Adipocyte (in vitro differentiated cells): Measurements from ENCODE around the gene FGF1.

Experiments used
- DNase-seq: peaks from one replicate; pipeline ENCODE4 v3.0.0-alpha.2; 2015; ENCODE audit warnings: low read depth
- H3K27me3 ChIP-seq: replicated peaks from 2 replicates; pipeline ENCODE4 v1.7.0; 2013; ENCODE audit warnings: mild to moderate bottlenecking, low read length, moderate library complexity; ENCODE audit not compliant: control insufficient read depth, insufficient read depth
- H3K36me3 ChIP-seq: 2 replicates; pipeline ENCODE4 v1.7.0; 2013; ENCODE audit warnings: low read length, mild to moderate bottlenecking, moderate library complexity; ENCODE audit not compliant: control insufficient read depth, insufficient read depth, severe bottlenecking
- H3K4me1 ChIP-seq: 2 replicates; pipeline ENCODE4 v1.7.0; 2013; ENCODE audit warnings: mild to moderate bottlenecking, low read length, moderate library complexity; ENCODE audit not compliant: control insufficient read depth, insufficient read depth
- H3K4me3 ChIP-seq: 2 replicates; pipeline ENCODE4 v1.7.0; 2013; ENCODE audit warnings: mild to moderate bottlenecking, low read length, moderate library complexity
- H3K9ac ChIP-seq: 2 replicates; pipeline ENCODE4 v1.7.0; 2013; ENCODE audit warnings: mild to moderate bottlenecking, low read length, moderate library complexity
- H3K9me3 ChIP-seq: 2 replicates; pipeline ENCODE4 v1.7.0; 2013; ENCODE audit warnings: mild to moderate bottlenecking, low read length, moderate library complexity; ENCODE audit not compliant: control insufficient read depth

Gene FGF1

GRCh38 chr5:142592365-142592764, 93.5 kb downstream of the FGF1 start:
- Histone ChIP-seq H3K27me3 (no peaks in the 10 kb centered on the region), H3K4me1 (peaks cover 6% of the 10 kb centered on the region), H3K9ac (no peak overlapping the region), H3K9me3 (no peaks in the 10 kb centered on the region), H3K36me3 (peaks cover 3% of the 10 kb centered on the region), H3K4me3 (no peak overlapping the region)
- no peak for DNase-seq

DNA sequence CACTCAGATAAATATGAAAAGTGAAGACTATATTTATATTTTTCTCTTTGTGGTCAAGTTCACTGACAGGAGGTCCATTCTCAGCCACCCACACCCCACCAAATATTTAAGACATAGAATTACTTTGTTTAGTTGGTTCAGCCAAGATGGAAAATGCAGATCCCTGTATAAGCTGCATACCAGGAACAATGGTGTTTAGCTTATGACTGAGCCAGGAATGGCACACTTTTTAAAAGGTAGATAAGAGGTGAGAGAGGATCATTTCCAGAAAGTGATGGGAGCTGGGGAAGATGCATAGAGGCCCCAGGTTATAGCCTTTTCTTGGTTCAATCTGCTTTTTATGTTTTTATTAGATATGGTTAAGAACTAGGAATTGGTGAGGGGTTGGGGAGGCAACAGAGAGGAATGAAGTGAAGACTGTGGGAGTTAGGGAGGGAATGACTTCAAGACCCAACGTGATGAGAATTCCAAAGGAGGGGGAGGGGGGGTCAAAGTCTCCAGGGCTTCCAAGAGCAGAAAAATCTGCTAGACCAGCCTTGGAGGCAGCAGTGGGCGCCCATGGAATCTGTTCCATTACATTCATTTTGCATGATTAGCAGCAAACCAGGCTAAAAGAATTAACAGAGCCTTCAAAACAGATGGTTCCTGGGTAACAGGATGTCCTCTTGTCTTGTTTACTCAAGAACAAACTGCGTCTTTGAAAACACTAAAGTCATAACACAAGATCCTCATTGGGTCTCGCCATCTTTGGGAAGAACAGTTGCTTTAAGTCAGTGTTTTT, 95.2 kb downstream of the FGF1 start:
- peaks cover 3% of the 10 kb centered on the region for H3K36me3 ChIP-seq
- DNase-seq: peak; percentile 11
- no peak overlapping the region for H3K9ac ChIP-seq
- H3K4me1 ChIP-seq: no peaks in the 10 kb centered on the region
- no peak overlapping the region for H3K4me3 ChIP-seq
- no peaks in the 10 kb centered on the region for H3K9me3 ChIP-seq
- H3K27me3 ChIP-seq: no peaks in the 10 kb centered on the region

DNA sequence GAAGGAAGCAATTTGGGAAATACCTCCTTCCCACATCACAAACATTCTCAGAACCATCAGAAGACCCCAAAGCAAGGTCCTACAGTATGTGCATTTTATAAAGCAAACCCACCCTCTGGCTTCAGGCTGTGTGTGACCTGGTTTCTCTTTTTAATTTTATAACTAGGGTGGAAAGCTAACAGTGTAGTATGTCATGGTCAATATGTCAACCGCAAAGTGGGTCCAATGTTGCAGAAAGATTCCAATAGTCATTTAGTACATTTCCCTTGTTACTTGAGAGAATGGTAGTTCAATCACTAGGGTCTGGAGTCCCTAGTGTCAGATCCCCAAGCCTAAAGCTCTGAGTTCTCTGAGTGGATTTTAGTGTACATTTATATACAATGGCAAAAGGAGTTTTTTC, 96.2 kb downstream of the FGF1 start:
- Histone ChIP-seq H3K27me3 (no peaks in the 10 kb centered on the region), H3K36me3 (peaks cover 3% of the 10 kb centered on the region), H3K9me3 (no peaks in the 10 kb centered on the region), H3K9ac (no peak overlapping the region), H3K4me3 (no peak overlapping the region), H3K4me1 (peaks cover 7% of the 10 kb centered on the region)
- no peak for DNase-seq

DNA sequence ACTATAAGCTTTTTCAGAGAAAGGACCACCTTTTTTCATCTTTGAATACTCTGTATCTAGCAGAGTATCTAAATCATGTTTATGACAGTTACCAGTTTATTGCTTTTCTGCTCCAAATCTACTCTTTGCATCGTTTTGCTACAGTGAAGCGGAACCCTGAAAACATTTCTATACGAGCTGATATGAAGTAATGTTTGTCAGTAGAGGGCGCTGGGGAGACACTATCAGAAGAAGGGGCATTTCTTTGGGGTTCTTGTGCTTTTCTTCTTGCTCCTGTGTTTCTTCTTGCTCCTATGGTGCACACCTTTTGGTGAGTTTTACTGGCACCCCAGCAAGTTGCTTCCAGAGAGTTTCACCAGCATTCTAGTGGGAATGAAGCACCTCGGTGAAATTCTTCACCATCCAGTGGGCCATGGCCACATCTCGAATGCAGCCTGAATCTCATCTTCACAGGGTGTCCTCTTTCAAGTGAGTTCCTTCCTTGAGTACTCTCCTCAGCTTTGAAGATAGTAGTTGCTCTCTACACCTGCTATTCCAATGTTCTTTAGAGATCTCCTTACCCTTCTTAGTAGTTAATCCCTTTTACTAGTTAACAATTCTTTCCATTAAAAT, 98.4 kb downstream of the FGF1 start:
- Histone ChIP-seq H3K27me3 (no peaks in the 10 kb centered on the region), H3K4me1 (peaks cover 11% of the 10 kb centered on the region), H3K9me3 (no peaks in the 10 kb centered on the region), H3K9ac (no peak overlapping the region), H3K4me3 (no peak overlapping the region), H3K36me3 (no peaks in the 10 kb centered on the region)
- peak; percentile 39 for DNase-seq

DNA sequence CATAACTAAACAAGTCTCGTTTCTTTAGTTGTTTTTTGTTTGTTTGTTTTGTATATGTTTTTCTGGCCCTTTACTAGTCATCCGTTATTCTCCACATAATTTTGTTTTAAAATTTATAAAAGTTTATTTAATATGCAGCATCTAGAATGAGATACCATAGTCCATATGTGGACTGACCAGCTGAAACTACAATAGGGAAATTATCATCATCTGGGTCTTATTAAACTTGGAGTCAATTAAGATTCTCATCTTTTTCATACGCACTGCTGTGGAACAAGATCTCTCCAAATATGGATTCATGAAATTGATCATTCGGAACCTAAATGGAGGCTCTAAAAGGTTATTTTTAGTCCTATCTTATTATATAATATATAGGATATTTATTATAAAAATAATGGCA, 99.3 kb downstream of the FGF1 start:
- H3K9ac ChIP-seq: no peak overlapping the region
- no peak overlapping the region for H3K4me3 ChIP-seq
- H3K4me1 ChIP-seq: peaks cover 11% of the 10 kb centered on the region
- H3K9me3 ChIP-seq: no peaks in the 10 kb centered on the region
- no peaks in the 10 kb centered on the region for H3K27me3 ChIP-seq
- no peak for DNase-seq
- H3K36me3 ChIP-seq: no peaks in the 10 kb centered on the region

GRCh38 chr5:142585451-142585850, 100.4 kb downstream of the FGF1 start:
- Histone ChIP-seq H3K27me3 (no peaks in the 10 kb centered on the region), H3K9me3 (no peaks in the 10 kb centered on the region), H3K4me3 (no peak overlapping the region), H3K4me1 (peaks cover 11% of the 10 kb centered on the region), H3K9ac (no peak overlapping the region), H3K36me3 (no peaks in the 10 kb centered on the region)
- DNase-seq: no peak

DNA sequence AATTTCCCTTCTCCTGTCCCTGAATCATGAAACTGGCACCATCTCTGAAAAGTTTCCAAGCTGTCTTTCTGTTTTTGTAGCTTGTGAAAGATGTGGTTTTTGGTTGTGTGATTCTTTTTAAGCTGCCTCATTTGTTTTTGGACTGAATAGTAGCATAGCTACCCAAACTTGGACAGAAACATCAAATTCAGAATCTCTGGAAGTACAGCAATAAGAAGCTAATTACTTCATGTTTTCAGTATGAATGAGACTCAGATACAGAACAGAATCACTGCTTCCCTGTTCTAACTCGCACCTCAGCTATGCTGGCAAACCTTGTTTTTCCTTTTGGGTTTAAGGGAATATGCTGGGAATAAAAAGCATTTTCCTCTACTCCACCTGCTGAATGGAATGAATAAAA, 101.0 kb downstream of the FGF1 start:
- peaks cover 11% of the 10 kb centered on the region for H3K4me1 ChIP-seq
- peak; percentile 38 for DNase-seq
- H3K9ac ChIP-seq: no peak overlapping the region
- H3K27me3 ChIP-seq: no peaks in the 10 kb centered on the region
- H3K36me3 ChIP-seq: no peaks in the 10 kb centered on the region
- no peak overlapping the region for H3K4me3 ChIP-seq
- H3K9me3 ChIP-seq: no peaks in the 10 kb centered on the region

DNA sequence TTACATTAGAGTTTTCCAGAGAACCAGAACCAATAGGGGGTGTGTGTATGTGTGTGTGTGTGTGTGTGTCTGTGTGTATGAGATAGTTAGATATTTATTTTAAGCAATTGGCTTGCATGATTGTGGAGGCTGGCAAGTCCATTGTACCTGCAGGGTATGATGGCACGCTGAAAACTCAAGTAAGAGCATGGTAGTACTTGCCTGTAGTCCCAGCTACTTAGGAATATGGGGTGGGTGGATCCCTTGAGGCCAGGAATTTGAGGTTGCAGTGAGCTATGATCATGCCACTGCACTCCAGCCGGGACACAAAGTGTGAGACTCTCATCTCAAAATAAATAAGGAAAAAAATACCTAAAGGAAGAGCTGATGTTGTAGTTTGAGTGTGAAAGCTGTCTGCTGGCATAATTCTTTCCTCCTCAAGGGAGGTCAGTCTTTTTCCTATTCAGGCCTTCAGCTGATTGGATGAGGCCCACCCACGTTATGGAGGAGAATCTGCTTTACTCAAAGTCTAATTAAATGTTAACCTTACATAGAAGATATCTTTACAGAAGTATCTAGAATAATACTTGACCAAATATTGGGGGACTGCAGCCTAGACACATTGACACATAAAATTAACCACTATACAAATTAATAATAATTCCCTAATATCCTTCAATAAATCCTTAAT, 107.6 kb downstream of the FGF1 start:
- Histone ChIP-seq H3K27me3 (no peaks in the 10 kb centered on the region), H3K9ac (no peak overlapping the region), H3K4me3 (no peak overlapping the region), H3K36me3 (peaks cover 4% of the 10 kb centered on the region), H3K4me1 (no peaks in the 10 kb centered on the region), H3K9me3 (peaks cover 6% of the 10 kb centered on the region)
- DNase-seq: no peak

GRCh38 chr5:142576804-142577203, 109.1 kb downstream of the FGF1 start:
- Histone ChIP-seq H3K36me3 (peaks cover 4% of the 10 kb centered on the region), H3K9me3 (peaks cover 6% of the 10 kb centered on the region)
- no peak for DNase-seq

DNA sequence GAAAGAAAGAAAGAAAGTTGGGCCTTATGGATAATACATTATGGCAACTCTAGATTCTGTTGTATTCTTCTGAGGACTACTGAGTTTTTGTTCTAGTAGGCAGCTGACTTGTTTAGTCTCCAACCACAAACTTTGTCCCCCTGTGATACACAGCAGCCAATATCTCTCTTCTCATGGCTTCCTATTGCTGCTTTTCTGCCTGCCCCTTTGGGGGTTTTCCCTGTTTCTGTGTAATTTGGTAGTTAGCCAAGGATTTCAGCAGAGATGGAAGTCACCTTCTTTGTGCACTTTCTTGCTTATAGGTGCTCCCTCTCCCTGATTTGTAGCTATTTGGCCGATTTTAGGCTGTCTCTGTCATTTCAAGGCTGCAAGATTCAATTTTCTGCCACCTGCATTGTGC, 109.6 kb downstream of the FGF1 start:
- Histone ChIP-seq H3K9ac (no peak overlapping the region), H3K9me3 (peaks cover 6% of the 10 kb centered on the region)
- DNase-seq: no peak

More at GRCh38 chr5:142576804-142577203, 109.1 kb downstream of the FGF1 start:
- Histone ChIP-seq H3K27me3 (no peaks in the 10 kb centered on the region), H3K4me3 (no peak overlapping the region), H3K9ac (no peak overlapping the region), H3K4me1 (no peaks in the 10 kb centered on the region)

DNA sequence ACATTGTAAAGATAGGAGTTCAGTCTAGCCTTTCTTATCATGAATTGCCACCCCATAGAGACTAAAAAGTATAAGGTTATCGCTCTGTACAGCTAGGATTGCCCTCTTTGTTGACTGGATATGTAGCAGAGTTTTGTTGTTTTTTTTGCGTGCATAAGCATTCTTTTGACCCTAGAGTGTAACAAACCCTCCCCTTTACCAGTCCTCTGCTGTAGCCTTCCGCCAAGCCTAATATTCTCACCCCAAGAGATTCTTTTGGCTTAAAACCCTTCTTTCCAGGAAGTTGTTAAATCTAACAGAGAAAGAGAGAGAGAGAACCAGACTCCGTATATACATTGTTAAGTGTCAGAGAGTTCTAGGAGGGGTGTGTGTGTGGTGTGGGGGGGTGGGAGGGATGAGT, 113.9 kb downstream of the FGF1 start:
- H3K9me3 ChIP-seq: no peaks in the 10 kb centered on the region
- no peaks in the 10 kb centered on the region for H3K27me3 ChIP-seq
- no peaks in the 10 kb centered on the region for H3K36me3 ChIP-seq
- peaks cover 22% of the 10 kb centered on the region for H3K4me1 ChIP-seq
- DNase-seq: no peak
- no peak overlapping the region for H3K4me3 ChIP-seq
- H3K9ac ChIP-seq: no peak overlapping the region

More for the DNA sequence above, 109.6 kb downstream of the FGF1 start:
- Histone ChIP-seq H3K27me3 (no peaks in the 10 kb centered on the region), H3K4me1 (no peaks in the 10 kb centered on the region), H3K4me3 (no peak overlapping the region), H3K36me3 (peaks cover 4% of the 10 kb centered on the region)
